KMS-11 (cell line): Measurements from ENCODE around the gene TK2.

Experiments
- H2AFZ ChIP-seq: fragments of 200-600 bp; sonication (generic); 2 replicates; pipeline ENCODE4 v1.6.1; 2016; ENCODE audit warnings: antibody characterized with exemption, mixed run types, low read depth
- H3K27ac ChIP-seq: fragments of 200-600 bp; sonication (generic); 2 replicates; pipeline ENCODE4 v1.6.1; 2016; ENCODE audit warnings: mild to moderate bottlenecking, mixed run types
- H3K27me3 ChIP-seq: fragments of 200-600 bp; sonication (generic); 2 replicates; pipeline ENCODE4 v1.6.1; 2017; ENCODE audit warnings: mild to moderate bottlenecking, low read depth, mixed run types, moderate library complexity; ENCODE audit not compliant: insufficient read depth
- H3K36me3 ChIP-seq: fragments of 200-600 bp; sonication (generic); 2 replicates; pipeline ENCODE4 v1.6.1; 2017; ENCODE audit warnings: mild to moderate bottlenecking, mixed run types; ENCODE audit not compliant: insufficient read depth
- H3K4me1 ChIP-seq: fragments of 200-600 bp; sonication (generic); 2 replicates; pipeline ENCODE4 v1.6.1; 2016; ENCODE audit warnings: mild to moderate bottlenecking, low read depth, mixed run types; ENCODE audit not compliant: poor library complexity, severe bottlenecking
- H3K4me2 ChIP-seq: fragments of 200-600 bp; sonication (generic); 2 replicates; pipeline ENCODE4 v1.7.0; 2016; ENCODE audit warnings: mild to moderate bottlenecking, mixed run types
- H3K4me3 ChIP-seq: fragments of 200-600 bp; sonication (generic); IDR thresholded peaks from 2 replicates; pipeline ENCODE4 v1.6.1; 2017; ENCODE audit warnings: low read depth, low read length, mixed read lengths; ENCODE audit not compliant: insufficient read depth
- H3K79me2 ChIP-seq: fragments of 200-600 bp; sonication (generic); 2 replicates; pipeline ENCODE4 v1.6.1; 2016; ENCODE audit warnings: low read depth, mixed run types; ENCODE audit not compliant: insufficient read depth
- H3K9ac ChIP-seq: fragments of 200-600 bp; sonication (generic); 2 replicates; pipeline ENCODE4 v1.6.1; 2016; ENCODE audit warnings: mild to moderate bottlenecking, mixed run types
- H4K20me1 ChIP-seq: fragments of 200-600 bp; sonication (generic); 2 replicates; pipeline ENCODE4 v1.6.1; 2016; ENCODE audit warnings: mild to moderate bottlenecking, mixed run types; ENCODE audit not compliant: insufficient read depth
- CTCF ChIP-seq: fragments of 200-600 bp; sonication (generic); conservative IDR thresholded peaks from 2 replicates; pipeline ENCODE4 v1.6.1; 2017; ENCODE audit warnings: low read depth, mild to moderate bottlenecking, antibody characterized with exemption, low read length, moderate library complexity, mixed read lengths

Gene TK2

GRCh38 chr16:66590322-66590721 lies 40.4 kb upstream of the TK2 start:
- Histone ChIP-seq H3K27ac (no peak overlapping the region), H3K4me1 (peaks cover 12% of the 10 kb centered on the region)

DNA sequence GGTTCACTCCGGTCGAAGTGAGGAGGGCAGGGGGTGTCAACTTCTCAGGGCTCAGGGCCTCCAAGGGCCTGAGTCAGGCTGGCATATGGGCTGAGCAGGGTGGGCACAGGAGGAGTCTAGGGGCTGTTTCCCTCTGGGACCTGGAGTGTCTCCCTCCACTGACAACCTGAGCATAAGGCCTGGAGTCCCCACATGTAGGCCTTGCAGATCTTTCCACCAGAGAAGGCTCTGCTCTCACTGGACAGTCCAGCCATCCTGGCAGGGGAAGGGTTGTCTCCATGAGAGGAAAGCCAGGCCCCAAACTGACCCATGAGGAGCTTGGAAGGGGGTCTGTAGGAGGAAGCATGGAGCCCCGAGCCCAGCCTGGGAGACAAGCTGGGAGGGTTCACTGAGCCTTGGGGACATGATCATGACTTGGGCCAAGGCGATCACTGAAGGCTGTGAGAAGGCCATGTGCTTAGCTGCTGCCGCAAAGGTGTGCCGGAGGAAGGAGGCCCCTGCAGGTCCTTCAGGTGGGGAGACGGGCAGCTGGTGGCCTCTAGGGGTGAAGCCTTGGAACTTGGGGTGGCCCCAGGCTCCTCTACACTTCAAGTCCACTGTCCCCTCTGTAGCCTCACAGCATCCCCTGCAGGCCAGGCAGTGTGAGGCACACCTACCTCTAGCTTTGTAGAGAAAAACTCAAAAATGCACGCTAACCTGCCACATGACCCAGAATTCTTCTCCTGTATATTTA lies 39.2 kb upstream of the TK2 start:
- no peaks in the 10 kb centered on the region for H3K79me2 ChIP-seq
- H3K4me2 ChIP-seq = no peak overlapping the region
- no peak overlapping the region for H3K27ac ChIP-seq
- H3K27me3 ChIP-seq = peaks cover 7% of the 10 kb centered on the region; the same call in 1 of the 2 replicates
- no peak overlapping the region for H2AFZ ChIP-seq
- H4K20me1 ChIP-seq = no peaks in the 10 kb centered on the region
- no peak overlapping the region for H3K4me3 ChIP-seq
- TF ChIP-seq CTCF = peak; percentile 61
- H3K36me3 ChIP-seq = no peaks in the 10 kb centered on the region
- peaks cover 12% of the 10 kb centered on the region for H3K4me1 ChIP-seq
- H3K9ac ChIP-seq = no peak overlapping the region

More at GRCh38 chr16:66590322-66590721, 40.4 kb upstream of the TK2 start:
- Histone ChIP-seq H3K27me3 (peaks cover 7% of the 10 kb centered on the region; the same call in 1 of the 2 replicates), H3K79me2 (no peaks in the 10 kb centered on the region), H3K4me3 (no peak overlapping the region), H3K4me2 (peak overlapping the region; percentile 65), H4K20me1 (no peaks in the 10 kb centered on the region), H3K9ac (no peak overlapping the region; the same call in 1 of the 2 replicates), H3K36me3 (no peaks in the 10 kb centered on the region), H2AFZ (peak overlapping the region; percentile 16; the same call in 1 of the 2 replicates)
- no peak for TF ChIP-seq CTCF

DNA sequence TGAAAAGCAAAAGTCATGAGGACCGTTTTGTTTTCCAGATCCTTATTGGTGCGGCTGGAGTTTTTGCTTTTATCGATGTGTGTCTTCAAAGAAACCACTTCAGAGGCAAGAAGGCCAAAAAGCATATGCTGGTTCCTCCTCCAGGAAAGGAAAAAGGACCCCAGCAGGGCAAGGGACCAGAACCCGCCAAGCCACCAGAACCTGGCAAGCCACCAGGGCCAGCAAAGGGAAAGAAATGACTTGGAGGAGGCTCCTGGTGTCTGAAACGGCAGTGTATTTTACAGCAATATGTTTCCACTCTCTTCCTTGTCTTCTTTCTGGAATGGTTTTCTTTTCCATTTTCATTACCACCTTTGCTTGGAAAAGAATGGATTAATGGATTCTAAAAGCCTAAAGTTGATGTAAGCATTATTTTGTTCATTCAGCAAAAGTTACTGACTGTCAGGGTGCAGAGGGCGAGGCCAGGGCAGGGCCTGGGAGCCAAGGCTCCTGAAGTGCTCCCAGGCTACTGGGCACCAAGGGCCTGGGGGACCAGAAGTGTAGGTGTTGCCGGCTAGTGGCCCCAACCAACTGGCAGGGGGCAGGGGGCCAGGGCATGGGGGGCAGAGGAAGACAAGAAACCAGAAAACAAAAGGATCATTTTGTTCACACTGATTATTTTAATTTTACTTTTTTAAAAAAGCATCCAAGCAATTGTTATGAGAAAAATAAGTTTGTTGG lies 38.1 kb upstream of the TK2 start:
- H3K4me1 ChIP-seq = peaks cover 12% of the 10 kb centered on the region
- H3K9ac ChIP-seq = no peak overlapping the region

More for the DNA sequence above, 38.1 kb upstream of the TK2 start:
- TF ChIP-seq CTCF = no peak
- H3K27ac ChIP-seq = no peak overlapping the region
- H3K4me2 ChIP-seq = no peak overlapping the region
- no peak overlapping the region for H2AFZ ChIP-seq
- H4K20me1 ChIP-seq = no peaks in the 10 kb centered on the region
- no peaks in the 10 kb centered on the region for H3K79me2 ChIP-seq
- H3K27me3 ChIP-seq = peaks cover 7% of the 10 kb centered on the region; the same call in 1 of the 2 replicates
- no peak overlapping the region for H3K4me3 ChIP-seq
- H3K36me3 ChIP-seq = no peaks in the 10 kb centered on the region
